Subcutaneous adipose tissue (tissue), 4 donors: ENCODE results near the gene ANKRD63. TPM values are rescaled to one million over a fixed set of nuclear protein-coding genes. Genes with fewer than 3 reads are reported as not detected.

ENCODE experiments used
- CTCF ChIP-seq: fragments of 450-650 bp; IDR thresholded peaks from one replicate; pipeline ENCODE4 v1.5.1; 2016; ENCODE audit warnings: low read depth, mild to moderate bottlenecking, control low read depth, antibody characterized with exemption, moderate library complexity
- total RNA-seq, 4 donors: library from RNA; depleted of rRNA; stranded (reverse); fragments of >200 nt; gene quantifications; one replicate each; pipeline ENCODE4 v1.1.0, GENCODE V29; 2016

Gene ANKRD63
- total RNA-seq, 4 donors from 2014 or later, result not detected

GRCh38 chr15:40243126-40243810 lies 39.6 kb downstream of the ANKRD63 start:
- TF ChIP-seq CTCF, result no peak

- no peak for TF ChIP-seq CTCF
Observed at GRCh38 chr15:40242601-40243000, 40.3 kb downstream of the ANKRD63 start.

- TF ChIP-seq CTCF, result no peak
Observed at GRCh38 chr15:40242213-40242599, 40.7 kb downstream of the ANKRD63 start.

GRCh38 chr15:40241269-40242212 lies 41.3 kb downstream of the ANKRD63 start:
- TF ChIP-seq CTCF, result no peak

- no peak for TF ChIP-seq CTCF
Observed at GRCh38 chr15:40240619-40241221, 42.1 kb downstream of the ANKRD63 start.

GRCh38 chr15:40239693-40240618 lies 42.9 kb downstream of the ANKRD63 start:
- no peak for TF ChIP-seq CTCF
